Measurements from ENCODE around the gene HID1. TPM values are rescaled to one million over a fixed set of nuclear protein-coding genes. Genes with fewer than 3 reads are reported as not detected.
"Not testable (repeated sequence)": the region's sequence is repeated elsewhere in the genome, so short reads cannot be mapped to it uniquely, and the experiment has no call there.

The HID1 gene
- total and polyA plus RNA-seq, 2 donors from 2014 or later: 13.6 to 32.6 TPM

DNA sequence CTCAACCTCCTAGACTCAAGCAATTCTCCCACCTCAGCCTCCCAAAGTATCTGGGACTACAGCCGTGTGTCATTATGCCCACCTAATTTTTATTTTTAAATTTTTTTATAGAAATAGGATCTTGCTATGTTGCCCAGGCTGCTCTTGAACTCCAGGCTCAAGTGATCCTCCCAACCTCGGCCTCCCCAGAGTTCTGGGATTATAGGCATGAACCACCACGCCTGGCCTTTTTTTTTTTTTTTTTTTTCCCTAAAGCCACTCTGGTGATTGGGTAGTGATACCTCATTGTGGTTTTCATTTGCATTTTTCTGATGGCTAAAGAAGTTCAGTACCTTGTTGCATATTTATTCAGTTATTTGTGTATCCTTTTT lies 13.6 kb upstream of the HID1 start:
- FAIRE-seq: no peak
- Histone ChIP-seq H3K27me3 (ENCODE audit: control insufficient read depth, insufficient read depth, low read length) (no peaks in the 10 kb centered on the region), H3K9me3 (ENCODE audit: control insufficient read depth in 2 of 3, insufficient read depth in 1 of 3, low read length in 3 of 3) (no peaks in the 10 kb centered on the region), H3K4me3 (ENCODE audit: low read length in 3 of 3) (no peak overlapping the region), H3K9ac (ENCODE audit: low read length in 3 of 3) (no peak overlapping the region), H3K4me1 (ENCODE audit: control insufficient read depth in 2 of 3, insufficient read depth in 2 of 3, low read depth in 1 of 3, low read length in 3 of 3) (peaks cover 0 to 22% (median 12%) of the 10 kb centered on the region in 3 donors), H3K27ac (ENCODE audit: low read depth in 2 of 2, low read length in 2 of 2) (no peak overlapping the region), H3K36me3 (ENCODE audit: control insufficient read depth in 2 of 3, insufficient read depth in 3 of 3, low read length in 3 of 3) (no peaks in the 10 kb centered on the region)
- intact Hi-C loops (cut with DNase I): no loop called here
- TF ChIP-seq, protein P1, sequence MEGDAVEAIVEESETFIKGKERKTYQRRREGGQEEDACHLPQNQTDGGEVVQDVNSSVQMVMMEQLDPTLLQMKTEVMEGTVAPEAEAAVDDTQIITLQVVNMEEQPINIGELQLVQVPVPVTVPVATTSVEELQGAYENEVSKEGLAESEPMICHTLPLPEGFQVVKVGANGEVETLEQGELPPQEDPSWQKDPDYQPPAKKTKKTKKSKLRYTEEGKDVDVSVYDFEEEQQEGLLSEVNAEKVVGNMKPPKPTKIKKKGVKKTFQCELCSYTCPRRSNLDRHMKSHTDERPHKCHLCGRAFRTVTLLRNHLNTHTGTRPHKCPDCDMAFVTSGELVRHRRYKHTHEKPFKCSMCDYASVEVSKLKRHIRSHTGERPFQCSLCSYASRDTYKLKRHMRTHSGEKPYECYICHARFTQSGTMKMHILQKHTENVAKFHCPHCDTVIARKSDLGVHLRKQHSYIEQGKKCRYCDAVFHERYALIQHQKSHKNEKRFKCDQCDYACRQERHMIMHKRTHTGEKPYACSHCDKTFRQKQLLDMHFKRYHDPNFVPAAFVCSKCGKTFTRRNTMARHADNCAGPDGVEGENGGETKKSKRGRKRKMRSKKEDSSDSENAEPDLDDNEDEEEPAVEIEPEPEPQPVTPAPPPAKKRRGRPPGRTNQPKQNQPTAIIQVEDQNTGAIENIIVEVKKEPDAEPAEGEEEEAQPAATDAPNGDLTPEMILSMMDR (IDR thresholded peaks at IDR 0.05; ENCODE audit: borderline replicate concordance, extremely low read depth, insufficient read depth): no peak
- no peak for DNase-seq

DNA sequence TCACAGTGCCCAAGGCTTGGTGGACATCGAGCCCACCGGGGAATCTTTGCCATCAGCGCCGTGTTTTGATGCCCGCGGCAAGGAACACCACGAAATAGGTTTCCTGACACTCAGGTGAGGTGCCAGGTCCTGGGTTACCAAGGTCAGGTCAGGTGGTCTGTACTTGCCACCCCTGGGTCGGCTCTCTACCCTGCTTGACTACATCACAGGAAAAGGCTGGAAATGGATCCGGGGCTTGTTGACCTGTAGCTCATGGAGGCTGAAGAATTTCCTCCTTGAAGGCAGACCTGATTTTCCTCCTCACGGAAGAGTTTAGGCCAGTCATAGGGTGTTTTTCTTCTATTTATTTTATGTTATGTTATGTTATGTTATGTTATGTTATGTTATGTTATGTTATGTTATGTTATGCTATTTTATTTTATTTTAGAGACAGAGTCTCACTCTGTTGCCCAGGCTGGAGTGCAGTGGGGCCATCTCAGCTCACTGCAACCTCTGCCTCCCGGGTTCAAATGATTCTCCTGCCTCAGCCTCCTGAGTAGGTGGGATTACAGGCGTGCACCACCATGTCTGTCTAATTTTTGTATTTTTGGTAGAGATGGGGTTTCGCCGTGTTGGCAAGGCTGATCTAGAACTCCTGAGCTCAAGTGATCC lies 10.2 kb upstream of the HID1 start:
- H3K36me3 ChIP-seq (ENCODE audit: control insufficient read depth in 2 of 3, insufficient read depth in 3 of 3, low read length in 3 of 3); H3K9me3 ChIP-seq (ENCODE audit: control insufficient read depth in 2 of 3, insufficient read depth in 1 of 3, low read length in 3 of 3); H3K4me1 ChIP-seq (ENCODE audit: control insufficient read depth in 2 of 3, insufficient read depth in 2 of 3, low read depth in 1 of 3, low read length in 3 of 3); FAIRE-seq; intact Hi-C loops (cut with DNase I); H3K27me3 ChIP-seq (ENCODE audit: control insufficient read depth, insufficient read depth, low read length): not testable (repeated sequence)
- H3K9ac ChIP-seq (ENCODE audit: low read length in 3 of 3): peak overlapping the region; percentile 14 to 74 (median 23)
- peak in 1 of 5 donors; percentile 29 for DNase-seq
- peak overlapping the region; percentile 64 to 85 for H3K27ac ChIP-seq (ENCODE audit: low read depth in 2 of 2, low read length in 2 of 2)
- peak overlapping the region; percentile 54 to 84 (median 74) for H3K4me3 ChIP-seq (ENCODE audit: low read length in 3 of 3)

DNA sequence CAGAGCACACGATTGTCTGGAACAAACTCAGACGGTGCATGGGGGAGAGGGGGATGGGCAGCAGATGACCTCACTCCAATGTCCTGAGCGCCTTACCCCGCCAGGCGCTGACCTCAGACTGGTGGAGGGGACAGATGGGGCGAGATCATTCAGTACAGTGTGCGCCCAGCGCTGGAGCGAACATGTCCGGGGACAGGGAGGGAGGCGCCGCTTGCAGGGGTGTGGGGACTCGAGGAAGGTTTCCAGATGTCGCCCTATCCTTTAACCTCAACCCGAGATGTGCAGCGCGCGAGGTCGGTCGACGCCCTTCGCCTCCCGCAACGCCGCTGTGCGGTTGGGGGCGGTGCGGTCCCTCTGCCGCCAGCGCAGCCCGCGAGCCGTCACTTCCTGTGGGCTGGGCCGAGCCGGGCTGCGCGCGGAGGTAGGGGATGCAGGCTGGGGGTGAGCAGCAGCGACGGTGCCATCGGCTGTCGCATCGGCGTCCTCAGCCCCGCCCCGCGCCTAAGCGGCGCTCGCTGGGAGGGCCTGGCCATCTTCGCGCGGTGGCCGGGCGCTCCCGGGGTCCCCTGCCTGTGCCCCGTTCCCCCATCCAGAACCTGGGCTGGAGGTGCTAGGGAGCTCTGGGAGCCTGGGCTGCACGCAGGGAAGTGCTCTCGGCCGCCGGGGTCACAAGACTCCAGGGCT lies 9.6 kb upstream of the HID1 start:
- intact Hi-C loops (cut with DNase I): no loop called here
- Histone ChIP-seq H3K9ac (ENCODE audit: low read length in 3 of 3) (peak overlapping the region; percentile 63 to 78 (median 74)), H3K27me3 (ENCODE audit: control insufficient read depth, insufficient read depth, low read length) (no peaks in the 10 kb centered on the region), H3K36me3 (ENCODE audit: control insufficient read depth in 2 of 3, insufficient read depth in 3 of 3, low read length in 3 of 3) (no peaks in the 10 kb centered on the region), H3K4me3 (ENCODE audit: low read length in 3 of 3) (peak overlapping the region; percentile 54 to 84 (median 74)), H3K27ac (ENCODE audit: low read depth in 2 of 2, low read length in 2 of 2) (peak overlapping the region; percentile 64 to 85), H3K9me3 (ENCODE audit: control insufficient read depth in 2 of 3, insufficient read depth in 1 of 3, low read length in 3 of 3) (no peaks in the 10 kb centered on the region), H3K4me1 (ENCODE audit: control insufficient read depth in 2 of 3, insufficient read depth in 2 of 3, low read depth in 1 of 3, low read length in 3 of 3) (peaks cover 0 to 8% (median 5%) of the 10 kb centered on the region in 3 donors)
- no peak for FAIRE-seq
- DNase-seq: peak; percentile 85 to 91 (median 89)
- TF ChIP-seq, protein P1 (IDR thresholded peaks at IDR 0.05; ENCODE audit: borderline replicate concordance, extremely low read depth, insufficient read depth): no peak

DNA sequence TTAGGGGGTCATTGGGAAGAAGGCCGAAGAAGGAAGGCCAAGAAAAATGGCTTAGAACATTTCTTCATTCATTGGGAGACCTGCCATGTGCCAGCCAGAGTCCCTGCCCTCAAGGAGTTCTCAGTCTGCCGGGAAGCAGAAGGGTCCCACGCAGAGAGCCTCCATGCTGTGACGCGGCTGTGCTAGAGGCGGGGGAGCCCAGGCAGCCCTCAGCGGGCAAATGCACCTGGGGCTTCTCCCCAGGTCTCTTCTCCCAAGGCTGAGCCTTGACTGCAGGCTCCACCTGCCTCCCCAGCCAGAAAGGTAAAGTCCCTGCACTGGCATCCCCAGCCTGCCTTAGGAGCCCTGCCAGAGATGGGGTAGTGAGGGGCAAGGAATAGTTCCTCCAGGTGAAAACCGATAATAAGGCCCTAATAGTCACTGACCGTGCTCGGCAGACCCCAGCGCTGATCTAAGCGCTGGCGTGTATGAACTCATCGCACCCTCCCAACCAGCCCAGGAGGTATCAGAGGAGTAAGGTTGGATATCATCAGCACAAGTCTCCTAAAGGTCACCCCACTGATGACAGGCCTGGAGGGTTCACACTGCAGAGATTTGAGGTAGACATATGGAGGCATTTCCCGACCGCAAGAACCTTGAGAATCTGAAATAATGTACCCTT lies 8.9 kb upstream of the HID1 start:
- no peaks in the 10 kb centered on the region for H3K9me3 ChIP-seq (ENCODE audit: control insufficient read depth in 2 of 3, insufficient read depth in 1 of 3, low read length in 3 of 3)
- H3K4me1 ChIP-seq (ENCODE audit: control insufficient read depth in 2 of 3, insufficient read depth in 2 of 3, low read depth in 1 of 3, low read length in 3 of 3): peaks cover 0 to 5% (median 5%) of the 10 kb centered on the region in 3 donors
- peak overlapping the region; percentile 64 to 85 for H3K27ac ChIP-seq (ENCODE audit: low read depth in 2 of 2, low read length in 2 of 2)
- H3K9ac ChIP-seq (ENCODE audit: low read length in 3 of 3): peak overlapping the region; percentile 63 to 78 (median 74)
- no peaks in the 10 kb centered on the region for H3K36me3 ChIP-seq (ENCODE audit: control insufficient read depth in 2 of 3, insufficient read depth in 3 of 3, low read length in 3 of 3)
- FAIRE-seq (no peak), DNase-seq (no peak)
- peak overlapping the region; percentile 54 to 84 (median 74) for H3K4me3 ChIP-seq (ENCODE audit: low read length in 3 of 3)
- TF ChIP-seq, protein P1 (IDR thresholded peaks at IDR 0.05; ENCODE audit: borderline replicate concordance, extremely low read depth, insufficient read depth): no peak
- H3K27me3 ChIP-seq (ENCODE audit: control insufficient read depth, insufficient read depth, low read length): no peaks in the 10 kb centered on the region
- intact Hi-C loops (cut with DNase I): no loop called here

Data from kidney (tissue), 14 donors.